Upper lobe of left lung (tissue), 6 donors: Measurements from ENCODE around the gene GNB3. TPM values are rescaled to one million over a fixed set of nuclear protein-coding genes. Genes with fewer than 3 reads are reported as not detected.

Source experiments
- ATAC-seq, 2 donors: fragments of 200-7000 bp; cut with Tn5 transposase; one replicate each; pipeline ENCODE4 v1.9.1; 2022; ENCODE audit warnings: mild to moderate bottlenecking in 2 of 2, moderate library complexity in 2 of 2; ENCODE audit not compliant: low FRiP score in 2 of 2
- DNase-seq, 2 donors: peaks; one replicate each; pipeline ENCODE4 v3.0.0-alpha.2; 2019 to 2020
- H3K27ac ChIP-seq, 4 donors: fragments of 200-600 bp; sonication (generic); one replicate each; pipeline ENCODE4 v1.5.1; 2016 to 2019
- H3K27me3 ChIP-seq, 4 donors: fragments of 200-600 bp; sonication (generic); one replicate each; pipeline ENCODE4 v1.5.1; 2017 to 2019
- H3K36me3 ChIP-seq, 4 donors: fragments of 200-600 bp; sonication (generic); one replicate each; pipeline ENCODE4 v1.5.1; 2016 to 2019
- H3K4me1 ChIP-seq, 4 donors: fragments of 200-600 bp; sonication (generic); one replicate each; pipeline ENCODE4 v1.5.1; 2018 to 2019
- H3K4me3 ChIP-seq, 4 donors: fragments of 200-600 bp; sonication (generic); one replicate each; pipeline ENCODE4 v1.5.1; 2017 to 2019; ENCODE audit warnings: mild to moderate bottlenecking in 2 of 4, moderate library complexity in 1 of 4
- H3K9me3 ChIP-seq, 4 donors: fragments of 200-600 bp; sonication (generic); one replicate each; pipeline ENCODE4 v1.5.1; 2018 to 2019
- CTCF ChIP-seq, 6 experiments: fragments of 450-650 bp in 4 of 6; fragments of 200-600 bp in 2 of 6; sonication (generic) in 2 of 6; IDR thresholded peaks; one replicate each; pipeline ENCODE4 v1.5.1; 2016 to 2019; ENCODE audit warnings: antibody characterized with exemption in 6 of 6
- EP300 ChIP-seq, 4 donors: sonication (generic); formaldehyde crosslinking; IDR thresholded peaks; one replicate each; pipeline ENCODE4 v1.5.1; 2017; ENCODE audit warnings: antibody characterized with exemption in 4 of 4, control low read depth in 2 of 4
- POLR2A ChIP-seq, 4 donors: fragments of 450-650 bp; IDR thresholded peaks; one replicate each; pipeline ENCODE4 v1.5.1; 2016 to 2017; ENCODE audit warnings: antibody characterized with exemption in 4 of 4, mild to moderate bottlenecking in 2 of 4
- POLR2AphosphoS5 ChIP-seq, 2 donors: sonication (generic); formaldehyde crosslinking; IDR thresholded peaks; one replicate each; pipeline ENCODE4 v1.5.1; 2017; ENCODE audit warnings: antibody characterized with exemption in 2 of 2
- WGBS, 2 donors: methylation state at CpG; one replicate each; pipeline ENCODE4 v1.1.5; 2017 to 2018; 5-methylcytosine and 5-hydroxymethylcytosine counted together
- total RNA-seq, 6 donors: library from RNA; depleted of rRNA in 4 of 6; stranded (reverse); fragments of >200 nt in 4 of 6; gene quantifications; one replicate each; pipeline versions ENCODE4 v1.1.0 to v1.2.1, GENCODE V29; 2016 to 2021
- donor health status: DM: no; HTN: no; CAD: no; lungs with moderate emphysema.
- donor health status: DM: no; HTN: yes; CAD: no; lungs with severe emphysema.

The GNB3 gene
- total RNA-seq, 6 donors from 2014 or later: 0.44 to 1.4 (median 0.86) TPM; not detected in 1

DNA sequence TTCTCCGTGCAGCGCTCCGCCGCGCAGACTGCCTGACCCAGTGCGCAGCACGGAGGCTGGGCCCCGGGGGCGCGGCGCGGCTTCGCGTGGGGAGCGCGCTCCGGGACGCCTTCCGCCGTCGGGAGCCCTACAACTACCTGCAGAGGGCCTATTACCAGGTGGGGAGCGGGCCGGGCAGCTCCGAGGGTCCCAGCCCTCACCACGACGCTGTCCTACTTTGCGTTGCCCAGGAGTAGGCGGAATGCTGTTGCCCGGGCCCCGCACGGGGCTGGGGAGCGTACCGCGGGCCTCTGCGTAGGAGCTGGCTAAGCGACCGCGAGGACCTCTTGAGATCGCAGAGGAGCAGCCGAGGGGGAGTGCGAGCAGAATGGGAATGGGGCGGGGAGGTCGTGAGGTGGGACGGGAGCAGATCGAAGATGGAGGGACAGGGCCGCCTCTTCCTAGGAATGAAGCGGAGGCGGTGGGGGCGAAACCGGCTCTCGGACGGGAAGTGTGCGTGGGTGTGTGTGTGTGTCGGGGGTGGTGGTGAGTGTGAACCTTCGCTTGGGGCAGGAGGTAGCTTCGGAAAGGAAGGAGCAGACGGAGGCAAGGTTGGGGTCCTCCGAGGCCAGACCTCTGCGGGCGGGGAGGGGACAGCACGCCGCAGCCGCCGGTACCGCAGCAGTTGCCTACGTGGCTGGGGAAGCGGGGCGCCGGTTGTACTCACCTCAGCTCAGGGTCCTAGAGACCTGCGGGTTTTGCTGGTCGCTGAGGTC, 11.8 kb upstream of the GNB3 start:
- Histone ChIP-seq H3K9me3 (no peaks in the 10 kb centered on the region), H3K27me3 (peaks cover 0 to 23% (median 8%) of the 10 kb centered on the region in 4 donors), H3K4me1 (peaks cover 15 to 34% (median 28%) of the 10 kb centered on the region in 4 donors), H3K36me3 (peaks cover 0 to 8% (median 0%) of the 10 kb centered on the region in 4 donors), H3K4me3 (peak overlapping the region; percentile 33 to 81 (median 72)), H3K27ac (peak overlapping the region; percentile 42 to 83 (median 64))
- TF ChIP-seq CTCF (IDR thresholded peaks at IDR 0.05): no peak
- peak in 1 of 4 donors; percentile 19 for TF ChIP-seq POLR2A (IDR thresholded peaks at IDR 0.05)
- TF ChIP-seq EP300 (IDR thresholded peaks at IDR 0.05): no peak
- peak in 1 of 2 donors; percentile 28 for TF ChIP-seq POLR2AphosphoS5 (IDR thresholded peaks at IDR 0.05)
- WGBS, 2 donors: 2 to 3% methylated on average over 41 to 48 of the region's 71 CpGs
- ATAC-seq (peak in 1 of 2 donors; percentile 41), DNase-seq (peak; percentile 37 to 82)

DNA sequence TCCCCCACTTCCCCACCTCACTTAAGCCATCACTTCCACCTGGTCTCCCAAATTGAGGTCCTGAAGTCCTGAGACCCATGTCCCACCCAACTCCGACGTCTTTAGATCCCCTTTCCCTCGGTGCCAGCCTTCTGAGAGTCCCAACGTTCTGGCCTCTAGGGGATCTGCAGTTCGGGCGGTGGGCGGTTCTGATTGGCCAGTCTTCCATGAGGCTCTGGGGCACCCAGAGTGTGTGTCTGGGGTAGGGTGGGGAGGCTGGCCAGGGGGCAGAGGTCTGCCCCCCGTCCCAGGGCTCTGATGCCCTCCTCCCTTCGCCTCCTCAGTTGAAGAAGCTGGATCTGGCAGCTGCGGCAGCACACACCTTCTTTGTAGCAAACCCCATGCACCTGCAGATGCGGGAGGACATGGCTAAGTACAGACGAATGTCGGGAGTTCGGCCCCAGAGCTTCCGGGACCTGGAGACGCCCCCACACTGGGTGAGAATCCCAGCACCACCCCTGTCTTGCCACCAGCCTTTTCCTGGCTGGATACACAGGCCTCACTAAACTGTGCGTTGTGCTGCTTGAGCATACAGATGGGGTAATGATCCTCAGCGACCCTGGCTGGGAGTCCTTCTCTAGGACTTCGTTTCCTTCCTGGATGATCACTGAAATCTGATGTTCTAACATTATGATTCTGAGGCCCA, 11.0 kb upstream of the GNB3 start:
- TF ChIP-seq POLR2AphosphoS5 (IDR thresholded peaks at IDR 0.05): no peak
- no peak for TF ChIP-seq EP300 (IDR thresholded peaks at IDR 0.05)
- TF ChIP-seq POLR2A (IDR thresholded peaks at IDR 0.05): no peak
- no peak for TF ChIP-seq CTCF (IDR thresholded peaks at IDR 0.05)
- no peaks in the 10 kb centered on the region for H3K9me3 ChIP-seq
- WGBS, 2 donors: 57 to 78% methylated on average over 17 to 19 of the region's 19 CpGs
- H3K4me3 ChIP-seq: peak overlapping the region; percentile 33 to 81 (median 72)
- H3K36me3 ChIP-seq: peaks cover 0 to 10% (median 0%) of the 10 kb centered on the region in 4 donors
- DNase-seq: no peak
- no peak for ATAC-seq
- H3K4me1 ChIP-seq: peaks cover 15 to 34% (median 28%) of the 10 kb centered on the region in 4 donors
- peaks cover 0 to 23% (median 7%) of the 10 kb centered on the region in 4 donors for H3K27me3 ChIP-seq
- H3K27ac ChIP-seq: peak overlapping the region; percentile 42 to 83 (median 64)

GRCh38 chr12:6830286-6830890, 10.3 kb upstream of the GNB3 start:
- no peak overlapping the region for H3K4me3 ChIP-seq
- TF ChIP-seq CTCF (IDR thresholded peaks at IDR 0.05) (no peak), POLR2A (IDR thresholded peaks at IDR 0.05) (no peak), EP300 (IDR thresholded peaks at IDR 0.05) (no peak), POLR2AphosphoS5 (IDR thresholded peaks at IDR 0.05) (no peak)
- no peak for DNase-seq
- H3K4me1 ChIP-seq: peaks cover 15 to 31% (median 25%) of the 10 kb centered on the region in 4 donors
- ATAC-seq: no peak
- peaks cover 0 to 23% (median 5%) of the 10 kb centered on the region in 4 donors for H3K27me3 ChIP-seq
- H3K27ac ChIP-seq: no peak overlapping the region
- 74 to 90% methylated on average over 5 to 11 of the region's 11 CpGs for WGBS, 2 donors
- H3K36me3 ChIP-seq: peaks cover 0 to 10% (median 0%) of the 10 kb centered on the region in 4 donors
- no peaks in the 10 kb centered on the region for H3K9me3 ChIP-seq

DNA sequence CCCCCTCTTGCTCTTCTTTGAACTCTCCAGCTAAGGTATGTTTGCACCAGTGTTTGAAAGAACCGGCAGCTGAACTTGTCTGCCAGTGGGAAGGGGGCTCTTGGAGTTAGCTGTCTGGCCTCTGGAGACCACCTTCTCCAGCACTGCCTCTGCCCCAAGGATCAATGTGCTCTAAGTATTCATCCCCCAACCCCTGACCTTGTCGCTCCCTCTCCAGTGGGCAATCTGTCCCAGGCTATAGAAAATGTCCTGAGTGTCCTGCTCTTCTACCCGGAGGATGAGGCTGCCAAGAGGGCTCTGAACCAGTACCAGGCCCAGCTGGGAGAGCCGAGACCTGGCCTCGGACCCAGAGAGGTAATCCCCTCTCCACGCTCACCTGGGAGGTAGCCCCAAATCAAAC, 9.7 kb upstream of the GNB3 start:
- Histone ChIP-seq H3K36me3 (peaks cover 0 to 10% (median 0%) of the 10 kb centered on the region in 4 donors), H3K9me3 (no peaks in the 10 kb centered on the region), H3K27me3 (peaks cover 0 to 23% (median 5%) of the 10 kb centered on the region in 4 donors), H3K4me3 (no peak overlapping the region), H3K27ac (no peak overlapping the region), H3K4me1 (peaks cover 15 to 30% (median 24%) of the 10 kb centered on the region in 4 donors)
- no peak for ATAC-seq
- WGBS, 2 donors: 91 to 94% methylated on average over 6 of the region's 6 CpGs
- no peak for TF ChIP-seq EP300 (IDR thresholded peaks at IDR 0.05)
- no peak for TF ChIP-seq POLR2AphosphoS5 (IDR thresholded peaks at IDR 0.05)
- no peak for TF ChIP-seq CTCF (IDR thresholded peaks at IDR 0.05)
- TF ChIP-seq POLR2A (IDR thresholded peaks at IDR 0.05): no peak
- DNase-seq: no peak
